K562 (cell line): ENCODE results near the gene TSEN34. TPM values are rescaled to one million over a fixed set of nuclear protein-coding genes. Genes with fewer than 3 reads are reported as not detected.

ENCODE experiments used
- ATAC-seq: fragments of 200-7000 bp; cut with Tn5 transposase; 3 replicates; pipeline ENCODE4 v1.9.1; 2020; ENCODE audit warnings: moderate library complexity
- BruUV-seq: library from RNA; stranded (reverse); fragments of 400-500 nt; replicated peaks from 2 replicates; lab custom pipeline; 2021; lab: Mats Ljungman, UMichigan
- CTCF ChIA-PET: fragments of 300-600 bp; formaldehyde crosslinking; extraction: SDS; loops from one replicate; lab custom pipeline; 2021; ENCODE audit warnings: low intra/inter-chr PET ratio; lab: Yijun Ruan, JAX
- POLR2A ChIA-PET: fragments of 300-600, 350-650 bp; sonication (Branson Sonifier 250); formaldehyde crosslinking; extraction: SDS; loops from one replicate; lab custom pipeline; 2021; ENCODE audit warnings: antibody characterized with exemption, inconsistent platforms; lab: Yijun Ruan, JAX
- DNase-seq, 4 experiments: peaks; one replicate each; pipeline versions ENCODE4 v3.0.0 to v3.0.0-alpha.2; 2011 to 2018; ENCODE audit warnings: low spot score in 3 of 4, mixed read lengths in 3 of 4; ENCODE audit errors: extremely low read depth in 1 of 4
- FAIRE-seq: peaks from 2 replicates; lab custom pipeline; 2011; peaks lifted over from hg19 to GRCh38; lab: Jason Lieb, UNC
- H2AFZ ChIP-seq: 2 replicates; pipeline ENCODE4 v1.6.0; 2011; ENCODE audit warnings: low read depth, low read length, control low read depth, inconsistent platforms
- H3K27ac ChIP-seq: fragments of 200-600 bp; 3 replicates; pipeline ENCODE4 v1.8.0; 2011; ENCODE audit warnings: low read depth, mild to moderate bottlenecking, control low read depth, inconsistent platforms, low read length, moderate library complexity, mixed read lengths; ENCODE audit errors: extremely low read depth
- H3K27me3 ChIP-seq, 2 experiments: fragments of 300-600 bp in 1 of 2; 2 replicates in 1 of 2; 3 replicates in 1 of 2; pipeline versions ENCODE4 v1.6.0 to v1.8.0; 2011; ENCODE audit warnings: inconsistent platforms in 2 of 2, low read length in 2 of 2, mild to moderate bottlenecking in 1 of 2, mixed read lengths in 1 of 2, moderate library complexity in 1 of 2; ENCODE audit not compliant: control insufficient read depth in 2 of 2, insufficient read depth in 2 of 2
- H3K36me3 ChIP-seq: fragments of 300-600 bp; 3 replicates; pipeline ENCODE4 v1.8.0; 2011; ENCODE audit warnings: mild to moderate bottlenecking, low read length, inconsistent platforms; ENCODE audit not compliant: control insufficient read depth, insufficient read depth
- H3K4me1 ChIP-seq, 2 experiments: fragments of 200-600 bp in 1 of 2; replicated peaks in 1 of 2; 2 replicates in 1 of 2; 3 replicates in 1 of 2; pipeline versions ENCODE4 v1.5.1 to v1.8.0; 2011; ENCODE audit warnings: inconsistent platforms in 2 of 2, low read length in 2 of 2, mild to moderate bottlenecking in 1 of 2, mixed read lengths in 1 of 2, moderate library complexity in 1 of 2; ENCODE audit not compliant: control insufficient read depth in 2 of 2, insufficient read depth in 2 of 2
- H3K4me2 ChIP-seq: 2 replicates; pipeline ENCODE4 v1.6.1; 2011; ENCODE audit warnings: low read length, control low read depth, inconsistent platforms, mixed read lengths; ENCODE audit not compliant: insufficient read depth
- H3K4me3 ChIP-seq: fragments of 200-600 bp; sonication (generic), shearing (Covaris generic); 2 replicates; pipeline ENCODE4 v1.5.1; 2016; ENCODE audit warnings: control low read depth, inconsistent platforms
- H3K79me2 ChIP-seq: fragments of 200-600 bp; 3 replicates; pipeline ENCODE4 v1.8.0; 2011; ENCODE audit warnings: low read length, inconsistent platforms; ENCODE audit not compliant: control insufficient read depth, insufficient read depth
- H3K9ac ChIP-seq, 2 experiments: 2 replicates each; pipeline versions ENCODE4 v1.6.0 to v1.6.1; 2011; ENCODE audit warnings: low read depth in 2 of 2, low read length in 2 of 2, control low read depth in 1 of 2, inconsistent platforms in 1 of 2, mild to moderate bottlenecking in 1 of 2, mixed read lengths in 1 of 2; ENCODE audit not compliant: insufficient read depth in 1 of 2
- H3K9me1 ChIP-seq: one replicate; pipeline ENCODE4 v1.6.0; 2011; ENCODE audit warnings: inconsistent platforms, mild to moderate bottlenecking, low read length, moderate library complexity; ENCODE audit not compliant: control insufficient read depth, insufficient read depth
- H3K9me3 ChIP-seq: replicated peaks from 2 replicates; pipeline ENCODE4 v1.5.1; 2011; ENCODE audit warnings: low read depth, low read length, inconsistent platforms; ENCODE audit not compliant: control insufficient read depth, insufficient read depth
- H4K20me1 ChIP-seq: replicated peaks from 2 replicates; pipeline ENCODE4 v1.6.1; 2011; ENCODE audit warnings: low read length, inconsistent platforms, mixed read lengths; ENCODE audit not compliant: control insufficient read depth, insufficient read depth
- GABPB1 ChIP-seq: sonication (generic); formaldehyde crosslinking; IDR thresholded peaks from 2 replicates; pipeline ENCODE4 v1.8.0; 2022; ENCODE audit warnings: mild to moderate bottlenecking, missing genetic modification reagents
- GATAD2A ChIP-seq: fragments of 450-650 bp; IDR thresholded peaks from 2 replicates; pipeline ENCODE4 v1.6.1; 2017
- LARP7 ChIP-seq: fragments of 450-650 bp; IDR thresholded peaks from 2 replicates; pipeline ENCODE4 v1.6.1; 2016
- PTTG1 ChIP-seq: fragments of 450-650 bp; IDR thresholded peaks from 2 replicates; pipeline ENCODE4 v1.6.1; 2016; ENCODE audit warnings: low read depth, mild to moderate bottlenecking, missing genetic modification characterization, missing compliant biosample characterization
- SREBF2 ChIP-seq: sonication (generic); formaldehyde crosslinking; IDR thresholded peaks from 2 replicates; pipeline ENCODE4 v1.4.0; 2020; ENCODE audit warnings: mild to moderate bottlenecking, missing genetic modification reagents
- TCF7L2 ChIP-seq: fragments of 150-350 bp; IDR thresholded peaks from 2 replicates; pipeline ENCODE4 v1.6.1; 2016; ENCODE audit warnings: low read depth, mild to moderate bottlenecking, low read length, moderate library complexity
- TGIF2 ChIP-seq: sonication (generic); formaldehyde crosslinking; IDR thresholded peaks from 2 replicates; pipeline ENCODE4 v1.8.1; 2022; ENCODE audit warnings: mild to moderate bottlenecking, missing genetic modification reagents, moderate library complexity
- TOE1 ChIP-seq, 2 experiments: fragments of 450-650 bp in 1 of 2; sonication (generic) in 1 of 2; formaldehyde crosslinking in 1 of 2; IDR thresholded peaks; 2 replicates each; pipeline versions ENCODE4 v1.7.1 to v1.8.0; 2016 to 2022; ENCODE audit warnings: borderline replicate concordance in 2 of 2, mild to moderate bottlenecking in 2 of 2, antibody characterized with exemption in 1 of 2, inconsistent platforms in 1 of 2, low read depth in 1 of 2, missing genetic modification reagents in 1 of 2, moderate library complexity in 1 of 2
- TRIM24 ChIP-seq, 2 experiments: fragments of 450-650 bp; IDR thresholded peaks; 2 replicates each; pipeline ENCODE4 v1.6.1; 2016
- ZFPM2 ChIP-seq: fragments of 250-450 bp; sonication (Bioruptor Pico); IDR thresholded peaks from 2 replicates; pipeline ENCODE4 v1.5.1; 2022; ENCODE audit warnings: mild to moderate bottlenecking
- ZNF79 ChIP-seq: fragments of 250-450 bp; sonication (Bioruptor Pico); IDR thresholded peaks from 2 replicates; pipeline ENCODE4 v1.4.0; 2020; ENCODE audit warnings: low read depth, mild to moderate bottlenecking, moderate library complexity
- WGBS: fragments of 100-300 bp; shearing (Covaris generic); methylation state at CpG from one replicate; pipeline ENCODE4 v1.1.6; 2016; ENCODE audit warnings: low coverage, mixed read lengths; ENCODE audit not compliant: insufficient coverage; ENCODE audit errors: missing lambda C conversion rate; 5-methylcytosine and 5-hydroxymethylcytosine counted together
- in situ Hi-C: fragments of 300-500 bp; cut with MboI; formaldehyde crosslinking; loops from 4 replicates; pipeline ENCODE4 v1.15.0; 2018; ENCODE audit warnings: inconsistent platforms, mixed read lengths
- intact Hi-C: fragments of 100-400 bp; cut with micrococcal nuclease; formaldehyde crosslinking; loops from 2 replicates; pipeline ENCODE4 v1.14.2; 2022
- polyA plus RNA-seq, 8 experiments: library from polyadenylated mRNA; depleted of rRNA in 4 of 8; stranded (reverse) in 5 of 8; unstranded in 3 of 8; fragments of >200 nt; fragmentation: Nextera tagmentation in 2 of 8; fragmentation: Illumina TruSeq in 1 of 8; extraction: Ambion mirVana in 2 of 8; extraction: Trizol in 1 of 8; gene quantifications; 2 replicates each; pipeline versions ENCODE4 v1.2.1 to v1.2.3, GENCODE V29; 2011 to 2014; ENCODE audit warnings: inconsistent platforms in 1 of 8, missing spikeins in 1 of 8
- total RNA-seq, 7 experiments: library from RNA; depleted of rRNA in 6 of 7; stranded (reverse); fragments of >200 nt in 6 of 7; fragmentation: Illumina TruSeq in 2 of 7; extraction: Trizol in 2 of 7; gene quantifications; 2 replicates each; pipeline versions ENCODE4 v1.2.1 to v1.2.3, GENCODE V29; 2011 to 2021; ENCODE audit warnings: low replicate concordance in 1 of 7
- TF ChIP-seq, protein P1 (sequence below): fragments of 450-650 bp; formaldehyde crosslinking; IDR thresholded peaks from 2 replicates; pipeline ENCODE4 v1.4.0; 2020; ENCODE audit warnings: mild to moderate bottlenecking
- TF ChIP-seq, protein P2 (sequence below), 2 experiments: fragments of 450-650 bp in 1 of 2; sonication (generic) in 1 of 2; formaldehyde crosslinking in 1 of 2; IDR thresholded peaks in 1 of 2; conservative IDR thresholded peaks in 1 of 2; 2 replicates each; pipeline versions ENCODE4 v1.6.1 to v1.8.1; 2016 to 2023; ENCODE audit warnings: mild to moderate bottlenecking in 2 of 2, moderate library complexity in 2 of 2, inconsistent platforms in 1 of 2, missing genetic modification reagents in 1 of 2
- TF ChIP-seq, protein P3 (sequence below): IDR thresholded peaks from 2 replicates; pipeline ENCODE4 v1.6.1; 2016; ENCODE audit warnings: missing genetic modification characterization, missing compliant biosample characterization
- TF ChIP-seq, protein P4 (sequence below): fragments of 250-450 bp; sonication (Bioruptor Pico); IDR thresholded peaks from 2 replicates; pipeline ENCODE4 v1.5.0; 2021; ENCODE audit warnings: mild to moderate bottlenecking, moderate library complexity

The TSEN34 gene
- total and polyA plus RNA-seq, 9 of the 15 experiments (the other 6 are each of a cell fraction or from before 2014, with no cell fraction given), result 3.1 to 57.6 (median 29.5) TPM

DNA sequence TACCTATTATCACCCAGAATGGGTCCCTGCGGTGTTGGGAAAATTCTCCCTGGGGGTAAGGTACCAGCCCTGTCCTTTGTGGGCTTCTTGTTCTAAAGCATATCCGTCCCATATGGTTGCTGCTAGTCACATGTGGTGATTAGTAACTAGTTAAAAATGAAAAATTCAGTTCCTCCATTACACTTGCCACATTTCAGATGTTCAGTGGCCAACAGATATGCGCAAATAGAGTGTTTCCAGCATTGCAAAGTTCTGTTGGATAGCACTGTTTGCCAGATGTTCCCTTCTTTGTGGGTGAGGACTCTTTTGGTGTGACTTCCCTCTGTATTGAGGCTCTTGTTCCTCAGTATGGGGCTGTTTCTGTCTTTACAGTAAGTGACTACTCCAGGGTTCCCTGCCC lies 49.8 kb upstream of the TSEN34 start:
- DNase-seq, result no peak
- Histone ChIP-seq H3K36me3 (peaks cover 77% of the 10 kb centered on the region), H3K9ac (no peak overlapping the region), H3K27me3 (no peaks in the 10 kb centered on the region), H2AFZ (no peak overlapping the region), H3K4me2 (no peak overlapping the region), H3K79me2 (peaks cover 52% of the 10 kb centered on the region), H3K4me3 (no peak overlapping the region), H3K27ac (no peak overlapping the region), H3K9me1 (peaks cover 16% of the 10 kb centered on the region), H3K9me3 (no peaks in the 10 kb centered on the region), H3K4me1 (peaks cover 10 to 25% of the 10 kb centered on the region in 2 experiments; a peak in 4 of 5 replicates), H4K20me1 (peaks cover 26% of the 10 kb centered on the region)
- TF ChIP-seq ZNF79 (CRISPR knock-in tag), result no peak
- TF ChIP-seq PTTG1 (tag), result no peak
- no peak for TF ChIP-seq GABPB1 (CRISPR knock-in tag)
- TF ChIP-seq, protein P1, sequence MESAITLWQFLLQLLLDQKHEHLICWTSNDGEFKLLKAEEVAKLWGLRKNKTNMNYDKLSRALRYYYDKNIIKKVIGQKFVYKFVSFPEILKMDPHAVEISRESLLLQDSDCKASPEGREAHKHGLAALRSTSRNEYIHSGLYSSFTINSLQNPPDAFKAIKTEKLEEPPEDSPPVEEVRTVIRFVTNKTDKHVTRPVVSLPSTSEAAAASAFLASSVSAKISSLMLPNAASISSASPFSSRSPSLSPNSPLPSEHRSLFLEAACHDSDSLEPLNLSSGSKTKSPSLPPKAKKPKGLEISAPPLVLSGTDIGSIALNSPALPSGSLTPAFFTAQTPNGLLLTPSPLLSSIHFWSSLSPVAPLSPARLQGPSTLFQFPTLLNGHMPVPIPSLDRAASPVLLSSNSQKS (CRISPR knock-in tag), result no peak
- TF ChIP-seq, protein P2, sequence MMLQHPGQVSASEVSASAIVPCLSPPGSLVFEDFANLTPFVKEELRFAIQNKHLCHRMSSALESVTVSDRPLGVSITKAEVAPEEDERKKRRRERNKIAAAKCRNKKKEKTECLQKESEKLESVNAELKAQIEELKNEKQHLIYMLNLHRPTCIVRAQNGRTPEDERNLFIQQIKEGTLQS (IDR thresholded peaks at IDR 0.05), result no peak
- TF ChIP-seq, protein P2 (CRISPR knock-in tag; conservative IDR thresholded peaks at IDR 0.05), result no peak
- TF ChIP-seq SREBF2 (CRISPR knock-in tag), result no peak
- TF ChIP-seq, protein P3, sequence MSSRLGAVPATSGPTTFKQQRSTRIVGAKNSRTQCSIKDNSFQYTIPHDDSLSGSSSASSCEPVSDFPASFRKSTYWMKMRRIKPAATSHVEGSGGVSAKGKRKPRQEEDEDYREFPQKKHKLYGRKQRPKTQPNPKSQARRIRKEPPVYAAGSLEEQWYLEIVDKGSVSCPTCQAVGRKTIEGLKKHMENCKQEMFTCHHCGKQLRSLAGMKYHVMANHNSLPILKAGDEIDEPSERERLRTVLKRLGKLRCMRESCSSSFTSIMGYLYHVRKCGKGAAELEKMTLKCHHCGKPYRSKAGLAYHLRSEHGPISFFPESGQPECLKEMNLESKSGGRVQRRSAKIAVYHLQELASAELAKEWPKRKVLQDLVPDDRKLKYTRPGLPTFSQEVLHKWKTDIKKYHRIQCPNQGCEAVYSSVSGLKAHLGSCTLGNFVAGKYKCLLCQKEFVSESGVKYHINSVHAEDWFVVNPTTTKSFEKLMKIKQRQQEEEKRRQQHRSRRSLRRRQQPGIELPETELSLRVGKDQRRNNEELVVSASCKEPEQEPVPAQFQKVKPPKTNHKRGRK (tag), result no peak
- no peak for TF ChIP-seq TGIF2 (CRISPR knock-in tag)
- TF ChIP-seq TRIM24 (IDR thresholded peaks at IDR 0.05), result no peak
- no peak for TF ChIP-seq LARP7
- TF ChIP-seq GATAD2A, result no peak
- TF ChIP-seq TOE1 (IDR thresholded peaks at IDR 0.05; ENCODE audit: borderline replicate concordance), result no peak
- TF ChIP-seq TOE1 (CRISPR knock-in tag; IDR thresholded peaks at IDR 0.05; ENCODE audit: borderline replicate concordance, low read depth), result no peak
- no peak for TF ChIP-seq TCF7L2
- TF ChIP-seq, protein P4, sequence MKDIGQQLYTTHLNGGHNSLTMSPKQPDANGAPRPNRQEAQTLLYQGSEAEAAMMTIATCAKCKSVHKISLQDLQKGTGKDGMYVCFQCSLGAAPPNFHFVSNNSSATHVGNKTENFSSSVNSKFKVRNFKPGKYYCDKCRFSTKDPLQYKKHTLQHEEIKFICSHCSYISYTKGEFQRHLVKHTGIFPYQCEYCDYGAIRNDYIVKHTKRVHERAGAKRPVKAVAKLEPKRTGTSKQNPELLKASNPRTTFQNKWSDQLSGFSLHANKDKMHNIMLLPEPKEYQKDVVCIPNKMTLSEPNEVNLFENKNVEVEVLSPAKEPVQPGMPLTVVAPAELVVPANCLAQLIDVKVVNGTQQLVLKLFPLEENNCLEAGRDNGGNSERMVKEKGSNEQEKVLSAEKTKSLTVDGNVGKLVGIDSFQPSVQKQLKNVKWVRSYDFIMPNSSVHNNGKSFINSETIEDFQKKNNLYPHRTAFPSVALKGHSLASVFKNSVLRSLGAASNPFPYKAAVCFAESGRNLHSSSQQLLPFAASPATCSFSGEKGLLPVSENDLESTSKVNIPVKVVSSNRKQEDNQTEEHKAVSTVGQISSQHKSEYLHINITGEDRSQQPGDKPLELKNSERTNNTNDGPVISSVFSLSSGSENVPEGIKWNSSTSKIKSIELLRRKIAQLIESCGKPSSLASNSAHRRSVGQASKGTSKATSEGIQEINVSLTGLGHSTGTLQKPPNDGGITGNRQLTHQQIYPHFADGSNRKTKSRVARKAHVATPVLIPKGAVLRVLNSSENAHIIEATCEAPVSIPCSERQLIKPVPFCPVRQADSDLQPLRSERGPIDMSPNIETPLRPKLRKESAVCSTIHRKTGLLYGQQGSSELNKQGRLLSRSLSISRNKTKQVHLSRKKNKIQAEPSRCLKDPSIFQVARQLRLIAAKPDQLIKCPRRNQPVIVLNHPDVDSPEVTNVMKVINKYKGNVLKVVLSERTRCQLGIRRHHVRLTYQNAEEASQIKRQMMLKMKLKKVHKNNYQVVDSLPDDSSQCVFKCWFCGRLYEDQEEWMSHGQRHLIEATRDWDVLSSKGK (CRISPR knock-in tag), result no peak
- no peak for TF ChIP-seq ZFPM2 (CRISPR knock-in tag)
- BruUV-seq, result no TSS peak
- 95% methylated on average over 3 of the region's 3 CpGs for WGBS
- intact Hi-C loops (no loop called here), in situ Hi-C loops (no loop called here)
- ChIA-PET CTCF (no interaction called here), POLR2A (interaction anchor here (1.1 kb wide), 1 partner anchor 14 kb away, joined by 3 read pairs; no protein-coding TSS in a partner anchor)
- FAIRE-seq, result no peak
- no peak for ATAC-seq
